ENCODE data around the gene SLC25A6. TPM values are rescaled to one million over a fixed set of nuclear protein-coding genes. Genes with fewer than 3 reads are reported as not detected.

Gene SLC25A6
- total RNA-seq, 6 experiments from 2014 or later, result 44.3 to 87.8 (median 57.0) TPM

GRCh38 chrX:1386338-1387127, 5.4 kb downstream of the SLC25A6 start:
- peak in 2 of 3 donors; percentile 36 to 48 for DNase-seq
- Histone ChIP-seq H3K27me3 (no peaks in the 10 kb centered on the region), H3K27ac (no peak overlapping the region), H3K36me3 (peaks cover 16 to 60% (median 43%) of the 10 kb centered on the region in 4 donors), H3K4me1 (peaks cover 0 to 23% (median 5%) of the 10 kb centered on the region in 4 donors), H3K9me3 (no peaks in the 10 kb centered on the region), H3K4me3 (no peak overlapping the region)
- no peak for ATAC-seq
- intact Hi-C loops (cut with DNase I), result no loop called here
- no CpG with 5 or more reads among the region's 41 CpGs for WGBS (ENCODE audit: insufficient coverage, low coverage, low lambda C conversion rate, missing lambda C conversion rate)
- TF ChIP-seq POLR2A (IDR thresholded peaks at IDR 0.05), result no peak
- no peak for TF ChIP-seq CTCF (IDR thresholded peaks at IDR 0.05)

DNA sequence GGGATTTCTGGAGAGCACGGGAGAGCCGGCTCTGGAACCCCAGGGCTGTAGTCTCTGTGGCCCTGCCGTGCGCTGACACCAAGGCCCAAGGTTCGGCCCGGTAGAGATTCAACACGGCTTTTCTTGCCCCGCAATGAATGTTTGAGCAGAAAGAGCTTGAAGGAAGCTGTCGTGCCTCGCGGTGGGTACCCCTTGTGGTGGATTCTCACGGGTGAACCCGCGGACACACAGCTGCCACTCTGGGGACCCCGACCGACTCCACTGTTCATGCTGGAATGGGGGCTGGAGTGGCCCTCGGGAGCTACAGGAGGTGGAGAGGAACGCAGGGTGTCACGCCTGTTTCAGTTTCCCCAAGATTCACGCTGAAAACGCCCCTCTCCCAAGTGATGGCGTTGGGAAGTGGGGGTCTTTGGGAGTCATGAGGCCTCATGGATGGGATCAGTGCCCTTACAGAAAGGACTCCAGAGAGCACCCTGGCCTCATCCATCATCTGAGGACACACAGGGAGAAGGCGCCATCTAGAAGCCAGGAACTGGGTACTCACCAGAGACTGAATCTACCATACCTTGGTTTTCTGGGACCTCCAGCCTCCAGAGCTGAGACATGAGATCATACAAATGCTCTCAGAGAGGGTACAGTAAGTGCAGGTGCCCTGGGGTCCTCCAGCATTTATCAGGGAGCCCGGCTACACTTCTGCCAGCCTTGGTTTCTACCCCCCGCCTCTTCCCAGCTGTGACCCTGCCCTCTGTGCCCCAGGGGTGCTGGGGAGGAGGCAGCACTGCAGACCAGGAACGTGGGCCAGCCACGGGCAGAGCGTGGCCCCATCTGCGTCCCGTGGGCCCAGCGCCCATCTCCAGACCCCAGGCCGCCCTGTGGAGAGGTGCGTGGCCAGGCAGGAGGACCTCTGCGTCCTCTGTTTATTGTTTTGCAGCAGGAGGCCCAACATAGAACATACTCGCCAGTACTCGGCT, 6.4 kb downstream of the SLC25A6 start:
- Histone ChIP-seq H3K4me1 (peaks cover 0 to 16% (median 2%) of the 10 kb centered on the region in 4 donors), H3K27ac (no peak overlapping the region), H3K4me3 (no peak overlapping the region), H3K27me3 (no peaks in the 10 kb centered on the region), H3K36me3 (peaks cover 16 to 60% (median 42%) of the 10 kb centered on the region in 4 donors), H3K9me3 (no peaks in the 10 kb centered on the region)
- 97% methylated on average over 5 of the region's 36 CpGs for WGBS (ENCODE audit: insufficient coverage, low coverage, low lambda C conversion rate, missing lambda C conversion rate)
- peak in 2 of 3 donors; percentile 44 to 55 for DNase-seq
- intact Hi-C loops (cut with DNase I), result no loop called here
- TF ChIP-seq CTCF (IDR thresholded peaks at IDR 0.05) (no peak), POLR2A (IDR thresholded peaks at IDR 0.05) (no peak)
- no peak for ATAC-seq

DNA sequence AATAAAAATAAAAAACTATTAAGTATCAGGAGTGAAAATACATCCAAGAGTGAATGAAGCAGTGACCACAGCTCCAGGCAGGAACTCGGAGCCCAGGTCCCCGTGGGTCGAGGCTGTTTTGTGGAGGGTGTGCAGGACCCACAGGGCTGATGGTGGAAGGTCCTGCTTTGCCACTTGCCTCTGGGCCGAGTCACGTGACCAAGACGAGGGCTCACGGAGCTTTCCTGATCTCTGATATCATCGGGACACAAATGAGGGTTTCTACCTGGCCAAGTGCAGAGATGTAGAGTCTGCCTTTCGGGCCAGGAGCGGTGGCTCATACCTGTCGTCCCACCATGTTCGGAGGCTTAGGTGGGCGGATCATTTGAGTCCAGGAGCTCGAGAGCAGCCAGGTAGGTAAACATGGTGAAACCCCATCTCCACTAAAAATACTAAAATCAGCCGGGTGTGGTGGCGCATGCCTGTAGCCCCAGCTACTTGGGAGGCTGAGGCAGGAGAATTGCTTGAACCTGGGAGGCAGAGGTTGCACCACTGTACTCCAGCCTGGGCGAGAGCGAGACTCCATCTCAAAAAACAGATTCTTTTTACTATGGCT, 7.2 kb downstream of the SLC25A6 start:
- Histone ChIP-seq H3K9me3 (no peaks in the 10 kb centered on the region), H3K27me3 (no peaks in the 10 kb centered on the region), H3K4me3 (no peak overlapping the region), H3K4me1 (peaks cover 0 to 8% (median 0%) of the 10 kb centered on the region in 4 donors), H3K27ac (no peak overlapping the region), H3K36me3 (peaks cover 16 to 52% (median 38%) of the 10 kb centered on the region in 4 donors)
- WGBS (ENCODE audit: insufficient coverage, low coverage, low lambda C conversion rate, missing lambda C conversion rate), result 96% methylated on average over 9 of the region's 18 CpGs
- intact Hi-C loops (cut with DNase I), result no loop called here
- TF ChIP-seq POLR2A (IDR thresholded peaks at IDR 0.05), result no peak
- no peak for TF ChIP-seq CTCF (IDR thresholded peaks at IDR 0.05)
- ATAC-seq, result peak in 1 of 4 donors; percentile 3
- DNase-seq, result peak in 2 of 3 donors; percentile 23 to 45

- no peaks in the 10 kb centered on the region for H3K9me3 ChIP-seq
- H3K4me1 ChIP-seq, result peaks cover 0 to 6% (median 0%) of the 10 kb centered on the region in 4 donors
- peak in 1 of 3 donors; percentile 27 for DNase-seq
- TF ChIP-seq CTCF (IDR thresholded peaks at IDR 0.05) (no peak), POLR2A (IDR thresholded peaks at IDR 0.05) (no peak)
- H3K27me3 ChIP-seq, result no peaks in the 10 kb centered on the region
- H3K4me3 ChIP-seq, result no peak overlapping the region
- intact Hi-C loops (cut with DNase I), result no loop called here
- H3K27ac ChIP-seq, result no peak overlapping the region
- 63% methylated on average over 7 of the region's 20 CpGs for WGBS (ENCODE audit: insufficient coverage, low coverage, low lambda C conversion rate, missing lambda C conversion rate)
- peaks cover 1 to 12% (median 6%) of the 10 kb centered on the region in 4 donors for H3K36me3 ChIP-seq
- ATAC-seq, result peak in 1 of 4 donors; percentile 8
Measured at GRCh38 chrX:1380672-1381233, 11.2 kb downstream of the SLC25A6 start.

Measured in right lobe of liver (tissue), 6 donors.